Retinal pigment epithelial cell (primary cell): ENCODE measurements around the gene PLEKHA7.
"Not testable (repeated sequence)": the region's sequence is repeated elsewhere in the genome, so short reads cannot be mapped to it uniquely, and the experiment has no call there.

Experiments used
- DNase-seq: peaks from one replicate; pipeline ENCODE4 v3.0.0-alpha.2; 2010; ENCODE audit warnings: low read depth
- H3K4me3 ChIP-seq: 2 replicates; pipeline ENCODE4 v1.5.1; 2011; ENCODE audit warnings: mild to moderate bottlenecking, low read length, control low read depth, moderate library complexity
- TF ChIP-seq, protein P1 (sequence below): conservative IDR thresholded peaks from 2 replicates; pipeline ENCODE4 v1.5.1; 2011; ENCODE audit warnings: low read depth, low read length, control low read depth, inconsistent platforms

Gene PLEKHA7

DNA sequence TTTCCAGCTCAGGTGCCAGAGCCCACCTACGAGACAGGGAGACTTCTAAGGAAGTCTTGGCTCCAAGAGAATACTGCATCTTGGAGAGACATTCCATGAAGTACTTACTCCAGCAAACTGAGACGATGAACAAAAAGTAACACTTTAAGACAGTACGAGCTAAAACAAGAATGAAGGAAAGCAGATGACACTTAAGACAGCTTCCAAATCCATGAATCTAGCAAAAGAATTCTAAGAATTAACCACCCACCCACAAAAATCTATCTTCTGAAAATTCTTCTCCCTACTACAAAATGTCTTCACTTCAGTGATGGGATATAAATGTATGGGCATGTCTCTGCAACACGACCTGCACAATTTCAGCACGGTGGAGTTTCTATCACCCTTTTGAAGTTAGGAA is 142.8 kb downstream of the PLEKHA7 start:
- DNase-seq = no peak
- no peak overlapping the region for H3K4me3 ChIP-seq
- TF ChIP-seq, protein P1, sequence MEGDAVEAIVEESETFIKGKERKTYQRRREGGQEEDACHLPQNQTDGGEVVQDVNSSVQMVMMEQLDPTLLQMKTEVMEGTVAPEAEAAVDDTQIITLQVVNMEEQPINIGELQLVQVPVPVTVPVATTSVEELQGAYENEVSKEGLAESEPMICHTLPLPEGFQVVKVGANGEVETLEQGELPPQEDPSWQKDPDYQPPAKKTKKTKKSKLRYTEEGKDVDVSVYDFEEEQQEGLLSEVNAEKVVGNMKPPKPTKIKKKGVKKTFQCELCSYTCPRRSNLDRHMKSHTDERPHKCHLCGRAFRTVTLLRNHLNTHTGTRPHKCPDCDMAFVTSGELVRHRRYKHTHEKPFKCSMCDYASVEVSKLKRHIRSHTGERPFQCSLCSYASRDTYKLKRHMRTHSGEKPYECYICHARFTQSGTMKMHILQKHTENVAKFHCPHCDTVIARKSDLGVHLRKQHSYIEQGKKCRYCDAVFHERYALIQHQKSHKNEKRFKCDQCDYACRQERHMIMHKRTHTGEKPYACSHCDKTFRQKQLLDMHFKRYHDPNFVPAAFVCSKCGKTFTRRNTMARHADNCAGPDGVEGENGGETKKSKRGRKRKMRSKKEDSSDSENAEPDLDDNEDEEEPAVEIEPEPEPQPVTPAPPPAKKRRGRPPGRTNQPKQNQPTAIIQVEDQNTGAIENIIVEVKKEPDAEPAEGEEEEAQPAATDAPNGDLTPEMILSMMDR = no peak

DNA sequence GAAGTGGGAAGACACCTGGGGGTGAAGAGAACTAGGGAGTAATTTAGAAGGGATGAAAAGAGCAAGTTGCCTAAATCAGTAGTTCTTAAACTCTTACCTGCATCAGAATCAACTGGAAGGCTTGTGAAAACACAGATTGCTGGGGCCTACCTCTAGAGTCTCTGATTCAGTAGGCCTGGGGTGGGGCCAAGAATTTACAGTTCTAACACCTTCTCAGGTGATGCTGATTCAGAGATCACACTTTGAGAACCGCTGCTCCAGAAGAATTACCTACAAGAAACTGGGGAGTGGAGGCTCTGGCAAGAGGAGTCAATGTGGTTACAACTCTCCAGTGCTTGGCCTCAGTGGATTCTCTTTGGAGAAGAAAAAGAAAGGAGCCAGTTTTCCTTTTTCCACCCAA is 147.1 kb downstream of the PLEKHA7 start:
- TF ChIP-seq, protein P1 = no peak

DNA sequence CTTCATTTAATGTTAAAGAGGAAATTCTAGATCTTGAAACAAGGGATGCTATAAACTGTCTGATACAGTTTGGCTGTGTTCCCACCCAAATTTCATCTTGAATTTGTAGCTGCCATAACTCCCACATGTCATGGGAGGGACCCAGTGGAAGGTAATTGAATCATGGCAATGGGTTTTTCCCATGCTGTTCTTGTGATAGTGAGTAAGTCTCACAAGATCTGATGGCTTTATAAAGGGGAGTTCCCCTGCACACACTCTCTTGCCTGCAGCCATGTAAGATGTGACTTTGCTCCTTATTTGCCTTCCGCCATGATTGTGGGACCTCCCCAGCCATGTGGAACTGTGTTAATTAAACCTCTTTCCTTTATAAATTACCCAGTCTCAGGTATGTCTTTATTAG is 149.8 kb downstream of the PLEKHA7 start:
- DNase-seq, H3K4me3 ChIP-seq: not testable (repeated sequence)

More for the DNA sequence above, 147.1 kb downstream of the PLEKHA7 start:
- DNase-seq = no peak
- no peak overlapping the region for H3K4me3 ChIP-seq

DNA sequence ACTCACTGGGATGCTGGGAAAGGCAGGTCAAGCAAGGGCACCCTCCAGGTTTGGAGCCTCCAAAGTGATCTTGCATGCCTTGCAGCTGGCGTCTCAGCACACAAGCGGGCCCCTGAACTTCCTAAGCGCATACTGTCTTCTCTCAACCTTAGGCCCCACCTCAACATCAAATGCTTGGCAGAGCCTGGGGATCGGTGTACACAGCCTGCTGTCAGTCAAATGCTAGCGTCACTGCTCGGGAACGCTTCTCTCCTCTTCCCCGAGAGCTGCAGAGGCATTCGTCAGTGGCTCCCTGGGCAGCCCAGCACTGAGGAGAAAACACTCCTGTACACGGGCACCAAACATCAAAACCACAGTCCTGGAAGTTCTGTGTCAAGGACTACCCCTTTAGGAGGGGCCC is 150.8 kb downstream of the PLEKHA7 start:
- no peak overlapping the region for H3K4me3 ChIP-seq
- DNase-seq = no peak
- TF ChIP-seq, protein P1 = no peak

DNA sequence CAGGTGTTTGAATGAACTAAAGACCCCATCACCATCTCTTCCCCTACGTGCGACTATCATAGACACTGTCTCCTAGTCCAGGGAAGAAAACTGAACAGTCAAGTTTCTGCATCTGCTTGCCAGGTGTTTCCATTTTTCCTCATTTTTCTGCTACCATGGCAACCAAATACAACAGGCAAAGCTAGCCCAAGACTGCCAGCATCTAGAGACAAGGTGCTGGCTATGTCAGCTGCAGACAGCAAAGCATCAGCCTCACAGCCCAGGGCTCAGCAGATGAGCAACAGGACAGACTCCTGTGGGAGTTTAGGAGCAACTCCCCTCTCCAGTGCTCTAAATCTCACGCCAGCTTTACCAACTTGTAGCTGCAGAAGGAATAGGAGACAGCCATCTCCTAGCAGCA is 151.5 kb downstream of the PLEKHA7 start:
- no peak for DNase-seq
- no peak overlapping the region for H3K4me3 ChIP-seq
- TF ChIP-seq, protein P1 = no peak

DNA sequence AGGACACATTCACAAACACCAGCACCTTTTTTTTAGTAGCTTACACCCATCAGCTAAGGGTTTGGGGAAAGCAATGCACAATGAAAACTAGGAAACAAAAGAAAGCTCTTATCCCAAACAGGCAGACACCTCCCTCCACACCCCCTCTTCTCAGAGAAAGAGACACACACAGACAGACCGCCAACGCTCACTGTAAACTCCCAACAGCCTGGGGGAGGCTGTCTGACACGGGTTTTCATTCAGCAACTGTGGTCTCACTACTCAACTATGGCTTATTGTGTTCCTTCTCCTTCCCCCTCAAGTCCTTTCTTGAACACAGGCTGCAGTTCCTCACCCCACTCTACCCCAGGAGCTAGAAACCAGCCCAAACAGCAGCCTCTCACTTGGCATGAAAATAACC is 152.4 kb downstream of the PLEKHA7 start:
- H3K4me3 ChIP-seq = no peak overlapping the region
- DNase-seq = no peak
- TF ChIP-seq, protein P1 = no peak

DNA sequence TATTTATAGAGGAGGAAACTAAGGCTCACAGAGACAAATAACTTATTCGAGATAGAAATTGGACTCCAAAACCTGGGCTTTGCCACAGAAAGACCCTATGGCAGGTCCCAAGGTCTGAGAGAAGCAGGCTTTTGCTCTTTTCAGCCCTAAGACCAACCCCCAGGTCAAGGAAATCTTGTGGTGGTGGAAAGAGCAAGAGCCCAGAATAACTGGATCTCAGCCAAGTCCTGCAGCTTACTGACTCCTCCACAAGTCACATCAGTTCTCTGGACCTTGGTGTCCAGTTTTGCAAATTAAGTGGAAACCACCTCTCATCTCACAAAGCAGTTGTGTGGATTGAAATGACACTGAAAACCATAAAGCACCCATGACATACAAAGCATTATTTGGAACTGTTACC is 153.6 kb downstream of the PLEKHA7 start:
- TF ChIP-seq, protein P1 = no peak
- DNase-seq = no peak
- H3K4me3 ChIP-seq = no peak overlapping the region

DNA sequence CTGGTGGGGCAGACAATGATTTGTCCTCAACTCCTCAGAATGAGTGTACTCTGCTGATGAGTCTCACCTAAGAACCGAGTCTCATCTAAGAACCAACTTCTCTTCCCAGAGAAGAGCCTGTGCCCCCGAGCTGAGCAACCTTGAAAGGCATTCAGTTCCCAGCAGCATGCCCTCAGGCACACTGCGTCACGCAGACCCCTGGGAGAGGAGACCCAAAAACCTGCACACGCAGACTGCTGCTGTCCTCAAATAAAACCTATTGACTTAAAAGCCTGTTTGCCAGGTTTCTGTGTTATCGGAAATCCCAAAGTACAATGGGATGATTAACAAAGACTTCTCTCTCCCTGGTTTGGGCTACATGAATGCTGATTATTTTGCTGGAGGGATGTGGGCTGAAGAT is 154.6 kb downstream of the PLEKHA7 start:
- H3K4me3 ChIP-seq = no peak overlapping the region
- TF ChIP-seq, protein P1 = no peak
- no peak for DNase-seq
